HCT116 (cell line): ENCODE results near the gene NKPD1. TPM values are rescaled to one million over a fixed set of nuclear protein-coding genes. Genes with fewer than 3 reads are reported as not detected.
A peak's percentile ranks its signal among the peaks of the same experiment; 100 is the strongest.

Experiments used
- ATAC-seq: fragments of 200-7000 bp; cut with Tn5 transposase; 2 replicates; pipeline ENCODE4 v1.9.1; 2020; ENCODE audit warnings: mild to moderate bottlenecking, moderate library complexity
- Bru-seq: library from RNA; stranded (reverse); fragments of 400-500 nt; gene quantifications from one replicate; lab custom pipeline; 2021; lab: Mats Ljungman, UMichigan
- BruChase-seq, 2 experiments: library from RNA; stranded (reverse); fragments of 400-500 nt; gene quantifications; one replicate each; lab custom pipeline; 2021; lab: Mats Ljungman, UMichigan
- BruUV-seq: library from RNA; stranded (reverse); fragments of 400-500 nt; replicated peaks from 2 replicates; lab custom pipeline; 2021; lab: Mats Ljungman, UMichigan
- CTCF ChIA-PET: fragments of 300-600 bp; sonication (Branson Sonifier 250); formaldehyde crosslinking; loops from one replicate; lab custom pipeline; 2021; ENCODE audit warnings: antibody characterized with exemption; lab: Charles Lee
- POLR2A ChIA-PET: fragments of 300-600, 350-600 bp; sonication (Branson Sonifier 250); formaldehyde crosslinking; loops from one replicate; lab custom pipeline; 2021; ENCODE audit warnings: antibody characterized with exemption; lab: Charles Lee
- RAD21 ChIA-PET, 2 experiments: fragments of 300-600 bp; sonication (Branson Sonifier 250); formaldehyde crosslinking; loops; one replicate each; lab custom pipeline; 2023; ENCODE audit warnings: low total read pairs in 2 of 2; ENCODE audit not compliant: uncharacterized antibody in 2 of 2, unreplicated experiment in 2 of 2, low non-redundant PET in 1 of 2; lab: Charles Lee
- DNase-seq: peaks from one replicate; pipeline ENCODE4 v3.0.0-alpha.2; 2010; ENCODE audit warnings: low read depth, low spot score
- H2AFZ ChIP-seq: fragments of 200-600 bp; shearing (Covaris generic), sonication (generic); 2 replicates; pipeline ENCODE4 v1.6.1; 2017; ENCODE audit warnings: low read depth, mixed run types, mixed read lengths, antibody characterized with exemption, low read length; ENCODE audit not compliant: poor library complexity, severe bottlenecking
- H3K27ac ChIP-seq: 2 replicates; pipeline ENCODE4 v1.5.1; 2012; ENCODE audit warnings: low read depth, low read length
- H3K27me3 ChIP-seq: fragments of 200-600 bp; sonication (generic); 2 replicates; pipeline ENCODE4 v1.6.1; 2016; ENCODE audit warnings: mixed run types, low read length, mixed read lengths; ENCODE audit not compliant: insufficient read depth
- H3K36me3 ChIP-seq, 2 experiments: fragments of 200-500 bp in 1 of 2; fragments of 200-600 bp in 1 of 2; sonication (Bioruptor generic) in 1 of 2; sonication (generic) in 1 of 2; 2 replicates each; pipeline versions ENCODE4 v1.5.1 to v1.6.1; 2014 to 2016; ENCODE audit warnings: low read length in 2 of 2, inconsistent platforms in 1 of 2, mixed read lengths in 1 of 2, mixed run types in 1 of 2; ENCODE audit not compliant: insufficient read depth in 2 of 2, control insufficient read depth in 1 of 2
- H3K4me1 ChIP-seq, 2 experiments: fragments of 200-600 bp in 1 of 2; sonication (generic) in 1 of 2; 2 replicates each; pipeline versions ENCODE4 v1.5.1 to v1.6.1; 2012 to 2017; ENCODE audit warnings: low read length in 2 of 2, inconsistent platforms in 1 of 2, mild to moderate bottlenecking in 1 of 2, mixed read lengths in 1 of 2, mixed run types in 1 of 2, moderate library complexity in 1 of 2; ENCODE audit not compliant: insufficient read depth in 2 of 2, control insufficient read depth in 1 of 2
- H3K4me2 ChIP-seq: fragments of 200-600 bp; sonication (generic); 2 replicates; pipeline ENCODE4 v1.6.1; 2017; ENCODE audit warnings: mixed run types, low read length, mixed read lengths
- H3K4me3 ChIP-seq, 2 experiments: fragments of 200-600 bp in 1 of 2; sonication (generic) in 1 of 2; replicated peaks in 1 of 2; 2 replicates each; pipeline ENCODE4 v1.5.1; 2011 to 2016; ENCODE audit warnings: low read length in 2 of 2, control low read depth in 1 of 2, low read depth in 1 of 2, mild to moderate bottlenecking in 1 of 2, mixed read lengths in 1 of 2, mixed run types in 1 of 2
- H3K79me2 ChIP-seq: fragments of 200-600 bp; sonication (generic); 2 replicates; pipeline ENCODE4 v1.6.1; 2017; ENCODE audit warnings: mild to moderate bottlenecking, mixed run types, low read length, moderate library complexity, mixed read lengths; ENCODE audit not compliant: insufficient read depth
- H3K9ac ChIP-seq: fragments of 200-600 bp; sonication (generic); 2 replicates; pipeline ENCODE4 v1.6.1; 2016; ENCODE audit warnings: low read length, mixed read lengths
- H3K9me2 ChIP-seq: fragments of 200-600 bp; sonication (generic), shearing (Covaris generic); 2 replicates; pipeline ENCODE4 v1.6.1; 2017; ENCODE audit warnings: mixed run types, mild to moderate bottlenecking, moderate library complexity; ENCODE audit not compliant: insufficient read depth
- H3K9me3 ChIP-seq, 2 experiments: fragments of 200-500 bp in 1 of 2; fragments of 200-600 bp in 1 of 2; sonication (Bioruptor generic) in 1 of 2; sonication (generic) in 1 of 2; 2 replicates each; pipeline ENCODE4 v1.6.1; 2014 to 2017; ENCODE audit warnings: low read length in 2 of 2, mixed read lengths in 2 of 2, inconsistent platforms in 1 of 2, low read depth in 1 of 2, mild to moderate bottlenecking in 1 of 2, mixed run types in 1 of 2, moderate library complexity in 1 of 2; ENCODE audit not compliant: control insufficient read depth in 1 of 2, insufficient read depth in 1 of 2
- H4K20me1 ChIP-seq: fragments of 200-600 bp; sonication (generic), shearing (Covaris generic); 2 replicates; pipeline ENCODE4 v1.6.1; 2017; ENCODE audit warnings: mixed run types, mild to moderate bottlenecking, moderate library complexity; ENCODE audit not compliant: insufficient read depth
- ATF3 ChIP-seq: IDR thresholded peaks from 2 replicates; pipeline ENCODE4 v1.6.1; 2012
- EZH2 ChIP-seq: fragments of 200-600 bp; sonication (generic); IDR thresholded peaks from 2 replicates; pipeline ENCODE4 v1.6.1; 2017; ENCODE audit warnings: antibody characterized with exemption, mixed run types
- EZH2phosphoT487 ChIP-seq: fragments of 200-600 bp; IDR thresholded peaks from 2 replicates; pipeline ENCODE4 v1.6.1; 2018; ENCODE audit warnings: antibody characterized with exemption, borderline replicate concordance
- FOSL1 ChIP-seq: IDR thresholded peaks from 2 replicates; pipeline ENCODE4 v1.6.1; 2012; ENCODE audit warnings: low read depth
- POLR2A ChIP-seq: IDR thresholded peaks from 2 replicates; pipeline ENCODE4 v1.7.0; 2011; ENCODE audit warnings: borderline replicate concordance; ENCODE audit not compliant: insufficient read depth, insufficient read length; ENCODE audit errors: extremely low read depth
- POLR2AphosphoS5 ChIP-seq: IDR thresholded peaks from 2 replicates; pipeline ENCODE4 v1.6.1; 2011; ENCODE audit warnings: mild to moderate bottlenecking, low read depth, low read length, moderate library complexity
- RAD21 ChIP-seq: IDR thresholded peaks from 2 replicates; pipeline ENCODE4 v1.6.1; 2012; ENCODE audit warnings: low read depth, mild to moderate bottlenecking
- REST ChIP-seq: IDR thresholded peaks from 2 replicates; pipeline ENCODE4 v1.6.1; 2012; ENCODE audit warnings: low read depth
- YY1 ChIP-seq: IDR thresholded peaks from 2 replicates; pipeline ENCODE4 v1.6.1; 2011; ENCODE audit warnings: low read length, low read depth, moderate library complexity, mild to moderate bottlenecking; ENCODE audit not compliant: insufficient replicate concordance; ENCODE audit errors: extremely low read depth
- ZFX ChIP-seq: fragments of 450-650 bp; IDR thresholded peaks from 2 replicates; pipeline ENCODE4 v1.6.1; 2017
- ZNF274 ChIP-seq: fragments of 200-500 bp; sonication (Bioruptor generic); IDR thresholded peaks from 2 replicates; pipeline ENCODE4 v1.6.1; 2014; ENCODE audit warnings: mild to moderate bottlenecking, low read depth, low read length, inconsistent platforms
- intact Hi-C: fragments of 100-400 bp; cut with micrococcal nuclease; formaldehyde crosslinking; loops from 2 replicates; pipeline ENCODE4 v1.10.0; 2022
- long read RNA-seq: library from polyadenylated mRNA; unstranded; transcript quantifications from one replicate; pipeline ENCODE4 v2.0.0, GENCODE V29; 2021; ENCODE audit not compliant: unreplicated experiment
- polyA plus RNA-seq: library from polyadenylated mRNA; unstranded; fragments of >200 nt; gene quantifications from 2 replicates; pipeline ENCODE4 v1.2.1, GENCODE V29; 2012; ENCODE audit warnings: missing spikeins
- total RNA-seq: library from RNA; stranded (reverse); gene quantifications from one replicate; pipeline ENCODE4 v1.2.1, GENCODE V29; 2021; ENCODE audit not compliant: unreplicated experiment
- TF ChIP-seq, protein P1 (sequence below): IDR thresholded peaks from 2 replicates; pipeline ENCODE4 v1.6.1; 2011; ENCODE audit warnings: mild to moderate bottlenecking, low read length, moderate library complexity; ENCODE audit not compliant: insufficient replicate concordance; ENCODE audit errors: extremely low read depth

Gene NKPD1, protein sequence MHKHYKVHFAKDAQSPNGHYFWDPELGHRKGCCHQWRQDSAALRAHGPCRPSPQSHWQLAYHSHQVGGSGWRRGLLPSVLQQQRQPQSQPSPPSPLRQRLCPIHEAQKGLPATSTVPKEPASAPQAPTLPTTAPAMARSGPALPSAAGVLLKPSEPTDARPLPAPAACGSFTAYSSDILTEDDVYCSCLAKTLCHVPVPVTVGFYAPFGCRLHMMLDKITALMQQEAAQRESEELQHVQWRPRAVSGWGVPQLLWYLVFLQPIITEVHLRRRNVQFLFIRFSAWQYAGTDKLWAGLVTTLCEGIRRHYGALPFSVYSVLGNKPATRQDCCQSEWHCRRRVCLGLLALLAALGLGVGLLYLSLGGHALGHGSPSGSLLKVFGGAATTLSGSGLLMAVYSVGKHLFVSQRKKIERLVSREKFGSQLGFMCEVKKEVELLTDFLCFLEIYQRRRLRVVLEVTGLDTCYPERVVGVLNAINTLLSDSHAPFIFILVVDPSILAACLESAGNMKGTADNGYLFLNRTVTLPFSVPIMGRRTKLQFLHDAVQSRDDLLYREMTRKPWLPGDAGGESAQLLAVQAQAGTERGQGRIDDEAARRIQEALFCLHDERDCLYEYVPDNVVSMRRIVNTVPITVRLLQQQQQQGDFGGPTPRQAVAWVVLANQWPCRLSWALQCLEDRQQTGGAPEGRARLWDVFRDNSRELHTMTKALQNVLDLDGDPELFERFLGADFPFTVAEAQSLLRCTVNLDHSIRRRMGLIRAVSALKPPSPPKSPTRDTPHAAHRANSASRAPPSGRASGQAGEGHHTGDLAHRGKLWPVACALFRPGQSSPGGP
- total RNA-seq (0.64 TPM), Bru-seq, nascent RNA (percentile 19 among the genes with signal in this experiment), BruChase-seq, experiment 1, labeled RNA remaining after a 6-hour chase (percentile 35 among the genes with signal in this experiment), BruChase-seq, experiment 2, labeled RNA remaining after a 2-hour chase (percentile 29 among the genes with signal in this experiment)
- polyA plus RNA-seq, result 0.47 and 0.65 TPM in 2 replicates
- long read RNA-seq, partial matches to known transcripts, result 0 of 2 reads
- long read RNA-seq, other reads (novel, unspliced or antisense), result 1 of 2 reads

DNA sequence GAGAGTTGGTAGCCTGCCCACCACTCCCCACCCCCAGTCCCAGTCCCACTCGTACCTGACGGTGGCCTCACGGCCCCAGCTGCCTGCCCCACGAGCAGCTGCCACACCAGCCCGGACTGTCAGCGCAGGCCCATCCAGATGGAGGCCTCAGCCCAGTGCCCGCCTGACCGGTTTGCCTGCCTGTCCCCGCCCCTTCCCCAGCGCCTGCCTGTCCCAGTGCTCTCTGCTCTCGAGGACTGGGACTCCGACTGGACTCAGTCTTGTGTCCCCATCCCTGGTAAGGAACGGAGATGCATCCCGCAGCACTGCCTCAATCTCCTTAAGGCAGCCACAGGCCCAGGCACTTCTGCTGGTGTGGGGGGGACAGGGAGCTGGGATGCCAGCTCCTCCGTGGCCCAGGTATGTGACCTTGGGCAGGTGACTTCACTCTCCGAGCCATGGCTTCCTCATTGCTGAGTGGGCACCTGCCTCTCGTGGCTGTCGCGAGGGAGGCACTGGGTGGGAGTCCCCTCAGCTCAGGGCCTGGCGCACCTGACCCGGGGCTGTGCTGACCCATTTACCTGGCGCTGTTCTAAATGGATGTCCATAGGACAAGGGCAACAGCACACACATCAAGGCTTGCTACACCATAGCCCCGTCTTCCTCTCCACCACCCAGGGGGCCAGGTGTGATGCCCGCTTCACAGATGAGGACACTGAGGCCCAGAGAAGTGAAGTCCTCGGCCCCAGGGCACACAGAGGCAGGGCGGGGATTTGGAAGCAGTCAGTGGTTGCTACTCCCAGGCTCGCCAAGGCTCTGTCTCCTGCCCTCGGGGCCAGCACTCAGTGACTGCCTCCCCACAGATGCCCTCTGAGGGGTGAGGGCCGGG lies at the start of gene NKPD1:
TSS of gene NKPD1 (minus strand) at position 113 of the 868 bp plus-strand sequence. CDS start 832 bp downstream, outside the sequence.
- Histone ChIP-seq H3K9me2 (no peaks in the 10 kb centered on the region), H2AFZ (no peak within 1 kb of the TSS), H3K36me3 (no peaks in the 10 kb centered on the region), H3K4me1 (peaks cover 22 to 45% of the 10 kb centered on the region in 2 experiments), H3K4me3 (no peak within 1 kb of the TSS), H3K79me2 (no peaks in the 10 kb centered on the region), H4K20me1 (no peaks in the 10 kb centered on the region), H3K9me3 (no peaks in the 10 kb centered on the region), H3K27ac (no peak within 1 kb of the TSS), H3K4me2 (peak within 1 kb of the TSS; percentile 1; the same call in 1 of the 2 replicates), H3K27me3 (no peaks in the 10 kb centered on the region), H3K9ac (no peak within 1 kb of the TSS)
- BruUV-seq, result no TSS peak
- ChIA-PET POLR2A (no interaction called here), CTCF (no interaction called here), RAD21 (no interaction called here)
- intact Hi-C loops, result no loop called here
- ATAC-seq (no peak), DNase-seq (no peak)
- TF ChIP-seq EZH2 (no peak), POLR2AphosphoS5 (no peak), YY1 (no peak), EZH2phosphoT487 (no peak), POLR2A (no peak), ZFX (no peak), ATF3 (no peak), FOSL1 (no peak), REST (no peak), ZNF274 (no peak), RAD21 (no peak)
- TF ChIP-seq, protein P1, sequence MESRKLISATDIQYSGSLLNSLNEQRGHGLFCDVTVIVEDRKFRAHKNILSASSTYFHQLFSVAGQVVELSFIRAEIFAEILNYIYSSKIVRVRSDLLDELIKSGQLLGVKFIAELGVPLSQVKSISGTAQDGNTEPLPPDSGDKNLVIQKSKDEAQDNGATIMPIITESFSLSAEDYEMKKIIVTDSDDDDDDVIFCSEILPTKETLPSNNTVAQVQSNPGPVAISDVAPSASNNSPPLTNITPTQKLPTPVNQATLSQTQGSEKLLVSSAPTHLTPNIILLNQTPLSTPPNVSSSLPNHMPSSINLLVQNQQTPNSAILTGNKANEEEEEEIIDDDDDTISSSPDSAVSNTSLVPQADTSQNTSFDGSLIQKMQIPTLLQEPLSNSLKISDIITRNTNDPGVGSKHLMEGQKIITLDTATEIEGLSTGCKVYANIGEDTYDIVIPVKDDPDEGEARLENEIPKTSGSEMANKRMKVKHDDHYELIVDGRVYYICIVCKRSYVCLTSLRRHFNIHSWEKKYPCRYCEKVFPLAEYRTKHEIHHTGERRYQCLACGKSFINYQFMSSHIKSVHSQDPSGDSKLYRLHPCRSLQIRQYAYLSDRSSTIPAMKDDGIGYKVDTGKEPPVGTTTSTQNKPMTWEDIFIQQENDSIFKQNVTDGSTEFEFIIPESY, result no peak
